Measurements from ENCODE around the gene RAET1E. TPM values are rescaled to one million over a fixed set of nuclear protein-coding genes. Genes with fewer than 3 reads are reported as not detected.

The RAET1E gene
- total and polyA plus RNA-seq, 2 donors (not counting 1 experiment from before 2014, with no cell fraction given) = not detected

DNA sequence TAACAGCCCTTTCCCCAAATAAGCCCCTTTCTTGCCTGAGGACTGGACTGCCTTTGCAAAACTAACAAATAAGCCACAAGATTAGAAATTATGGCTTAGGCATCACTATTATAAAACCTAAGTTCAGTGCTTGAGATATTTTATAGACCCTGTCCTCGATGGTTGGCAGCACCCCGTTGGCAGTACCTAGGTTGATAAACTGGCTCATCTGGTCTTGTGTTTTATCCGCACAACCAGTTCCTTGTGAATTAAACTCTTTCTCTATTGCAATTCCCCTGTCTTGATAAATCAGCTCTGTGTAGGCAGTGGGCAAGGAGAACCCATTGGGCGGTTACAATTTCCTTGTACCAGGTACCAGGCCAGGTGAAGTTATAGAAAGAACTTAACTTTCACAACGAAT lies 40.4 kb downstream of the RAET1E start:
- H3K4me3 Mint-ChIP-seq = no peak overlapping the region
- 100% methylated on average over 2 of the region's 5 CpGs for WGBS (ENCODE audit: insufficient coverage)
- no peak for ATAC-seq (ENCODE audit: low read depth)
- Histone ChIP-seq H3K9ac (ENCODE audit: low read length) (no peak overlapping the region), H4K20me1 (ENCODE audit: control insufficient read depth, insufficient read depth, low read length, poor library complexity, severe bottlenecking) (no peaks in the 10 kb centered on the region), H3K4me3 (ENCODE audit: control extremely low read depth in 1 of 5, extremely low read depth in 1 of 5, insufficient read depth in 1 of 5, low read depth in 2 of 5, low read length in 4 of 5) (no peak overlapping the region), H3K36me3 (replicated peaks in 1 of 2; ENCODE audit: control extremely low read depth in 1 of 2, control insufficient read depth in 1 of 2, extremely low read depth in 1 of 2, insufficient read depth in 2 of 2, low read length in 1 of 2) (no peaks in the 10 kb centered on the region), H3K9me3 (ENCODE audit: control extremely low read depth in 1 of 3, control insufficient read depth in 2 of 3, insufficient read depth in 1 of 3, low read length in 2 of 3) (peaks cover 0 to 6% (median 0%) of the 10 kb centered on the region in 3 donors), H3K79me2 (ENCODE audit: control insufficient read depth, insufficient read depth, low read length) (no peaks in the 10 kb centered on the region), H3K27me3 (replicated peaks in 1 of 4; ENCODE audit: control extremely low read depth in 1 of 4, control insufficient read depth in 3 of 4, insufficient read depth in 4 of 4, low read length in 3 of 4) (peaks cover 2 to 30% (median 17%) of the 10 kb centered on the region in 4 experiments), H3K27ac (ENCODE audit: low read length in 2 of 2) (no peak overlapping the region), H2AFZ (ENCODE audit: insufficient read depth, low read depth, low read length, poor library complexity, severe bottlenecking) (no peak overlapping the region), H3K4me2 (replicated peaks; ENCODE audit: low read depth, low read length, poor library complexity, severe bottlenecking) (no peak overlapping the region), H3K4me1 (ENCODE audit: control insufficient read depth in 2 of 2, insufficient read depth in 2 of 2, low read length in 2 of 2) (peaks cover 5 to 8% of the 10 kb centered on the region in 2 donors)
- POLR2A ChIA-PET = no interaction called here
- H3K4me1 Mint-ChIP-seq = peaks cover 12% of the 10 kb centered on the region
- DNase-seq = no peak
- peaks cover 23% of the 10 kb centered on the region for H3K27me3 Mint-ChIP-seq
- intact Hi-C loops (cut with micrococcal nuclease) = no loop called here
- no peak for TF ChIP-seq EZH2 (IDR thresholded peaks at IDR 0.05; ENCODE audit: borderline replicate concordance, insufficient read depth, low read depth, low read length, poor library complexity, severe bottlenecking)
- TF ChIP-seq, protein P1, sequence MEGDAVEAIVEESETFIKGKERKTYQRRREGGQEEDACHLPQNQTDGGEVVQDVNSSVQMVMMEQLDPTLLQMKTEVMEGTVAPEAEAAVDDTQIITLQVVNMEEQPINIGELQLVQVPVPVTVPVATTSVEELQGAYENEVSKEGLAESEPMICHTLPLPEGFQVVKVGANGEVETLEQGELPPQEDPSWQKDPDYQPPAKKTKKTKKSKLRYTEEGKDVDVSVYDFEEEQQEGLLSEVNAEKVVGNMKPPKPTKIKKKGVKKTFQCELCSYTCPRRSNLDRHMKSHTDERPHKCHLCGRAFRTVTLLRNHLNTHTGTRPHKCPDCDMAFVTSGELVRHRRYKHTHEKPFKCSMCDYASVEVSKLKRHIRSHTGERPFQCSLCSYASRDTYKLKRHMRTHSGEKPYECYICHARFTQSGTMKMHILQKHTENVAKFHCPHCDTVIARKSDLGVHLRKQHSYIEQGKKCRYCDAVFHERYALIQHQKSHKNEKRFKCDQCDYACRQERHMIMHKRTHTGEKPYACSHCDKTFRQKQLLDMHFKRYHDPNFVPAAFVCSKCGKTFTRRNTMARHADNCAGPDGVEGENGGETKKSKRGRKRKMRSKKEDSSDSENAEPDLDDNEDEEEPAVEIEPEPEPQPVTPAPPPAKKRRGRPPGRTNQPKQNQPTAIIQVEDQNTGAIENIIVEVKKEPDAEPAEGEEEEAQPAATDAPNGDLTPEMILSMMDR (IDR thresholded peaks at IDR 0.05) = no peak
- H3K9me3 Mint-ChIP-seq (ENCODE audit: insufficient read depth) = no peaks in the 10 kb centered on the region
- H3K27ac Mint-ChIP-seq = no peak overlapping the region
- CTCF ChIA-PET = no interaction called here

DNA sequence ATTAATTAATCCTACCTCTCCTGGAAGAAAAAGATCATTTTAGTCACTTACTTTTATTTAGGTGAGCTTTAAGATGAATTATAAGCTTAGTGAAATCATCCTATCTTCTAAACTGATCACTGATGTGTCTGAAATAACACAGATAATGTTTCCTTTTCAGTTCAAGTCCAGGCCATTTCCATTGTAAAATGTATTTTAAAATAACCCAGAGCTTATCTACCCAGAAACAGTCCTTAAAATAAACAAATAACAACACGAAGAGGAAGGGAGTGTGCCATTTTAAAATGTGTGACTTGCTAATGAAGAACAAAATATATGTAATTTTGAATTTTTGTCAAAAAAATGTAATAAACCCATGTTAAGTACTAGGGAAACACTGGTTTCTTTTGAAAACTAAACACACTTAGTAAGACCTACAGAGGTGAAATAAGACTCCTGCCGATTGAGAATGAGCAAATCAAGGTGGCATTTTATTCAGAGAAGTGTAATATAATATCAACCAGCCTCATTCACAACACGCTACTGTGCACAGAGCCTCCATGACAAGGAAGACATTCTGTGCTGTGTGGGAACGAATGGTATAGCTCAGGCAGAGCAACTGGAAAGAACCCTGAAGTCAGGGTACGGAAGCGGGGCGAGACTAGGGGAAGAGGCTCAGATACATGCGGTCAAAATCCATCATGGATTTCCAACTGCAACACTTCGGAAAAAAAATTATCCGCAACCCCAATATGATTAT lies 41.5 kb downstream of the RAET1E start:
- DNase-seq = no peak
- Histone ChIP-seq H3K4me1 (ENCODE audit: control insufficient read depth in 2 of 2, insufficient read depth in 2 of 2, low read length in 2 of 2) (peaks cover 16 to 19% of the 10 kb centered on the region in 2 donors), H3K79me2 (ENCODE audit: control insufficient read depth, insufficient read depth, low read length) (no peaks in the 10 kb centered on the region), H3K4me2 (replicated peaks; ENCODE audit: low read depth, low read length, poor library complexity, severe bottlenecking) (no peak overlapping the region), H4K20me1 (ENCODE audit: control insufficient read depth, insufficient read depth, low read length, poor library complexity, severe bottlenecking) (no peaks in the 10 kb centered on the region), H3K36me3 (replicated peaks in 1 of 2; ENCODE audit: control extremely low read depth in 1 of 2, control insufficient read depth in 1 of 2, extremely low read depth in 1 of 2, insufficient read depth in 2 of 2, low read length in 1 of 2) (no peaks in the 10 kb centered on the region), H3K4me3 (ENCODE audit: control extremely low read depth in 1 of 5, extremely low read depth in 1 of 5, insufficient read depth in 1 of 5, low read depth in 2 of 5, low read length in 4 of 5) (no peak overlapping the region), H2AFZ (ENCODE audit: insufficient read depth, low read depth, low read length, poor library complexity, severe bottlenecking) (no peak overlapping the region), H3K27ac (ENCODE audit: low read length in 2 of 2) (no peak overlapping the region), H3K9me3 (ENCODE audit: control extremely low read depth in 1 of 3, control insufficient read depth in 2 of 3, insufficient read depth in 1 of 3, low read length in 2 of 3) (peaks cover 0 to 2% (median 0%) of the 10 kb centered on the region in 3 donors), H3K27me3 (replicated peaks in 1 of 4; ENCODE audit: control extremely low read depth in 1 of 4, control insufficient read depth in 3 of 4, insufficient read depth in 4 of 4, low read length in 3 of 4) (peaks cover 0 to 19% (median 8%) of the 10 kb centered on the region in 4 experiments), H3K9ac (ENCODE audit: low read length) (no peak overlapping the region)
- WGBS (ENCODE audit: insufficient coverage) = 92% methylated on average over 3 of the region's 10 CpGs
- POLR2A ChIA-PET = no interaction called here
- H3K9me3 Mint-ChIP-seq (ENCODE audit: insufficient read depth) = no peaks in the 10 kb centered on the region
- ATAC-seq (ENCODE audit: low read depth) = no peak
- H3K4me1 Mint-ChIP-seq = peaks cover 22% of the 10 kb centered on the region
- H3K27me3 Mint-ChIP-seq = peaks cover 15% of the 10 kb centered on the region
- no peak overlapping the region for H3K27ac Mint-ChIP-seq
- no peak for TF ChIP-seq EZH2 (IDR thresholded peaks at IDR 0.05; ENCODE audit: borderline replicate concordance, insufficient read depth, low read depth, low read length, poor library complexity, severe bottlenecking)
- intact Hi-C loops (cut with micrococcal nuclease) = no loop called here
- H3K4me3 Mint-ChIP-seq = no peak overlapping the region
- CTCF ChIA-PET = interaction anchor here (1.1 kb wide), 1 partner anchor 11 kb away, joined by 5 read pairs; no protein-coding TSS in a partner anchor

Measured in B cell (primary cell).